ENCODE data around the gene GNL1.
"Not testable (repeated sequence)": the region's sequence is repeated elsewhere in the genome, so short reads cannot be mapped to it uniquely, and the experiment has no call there.

GNL1 gene

DNA sequence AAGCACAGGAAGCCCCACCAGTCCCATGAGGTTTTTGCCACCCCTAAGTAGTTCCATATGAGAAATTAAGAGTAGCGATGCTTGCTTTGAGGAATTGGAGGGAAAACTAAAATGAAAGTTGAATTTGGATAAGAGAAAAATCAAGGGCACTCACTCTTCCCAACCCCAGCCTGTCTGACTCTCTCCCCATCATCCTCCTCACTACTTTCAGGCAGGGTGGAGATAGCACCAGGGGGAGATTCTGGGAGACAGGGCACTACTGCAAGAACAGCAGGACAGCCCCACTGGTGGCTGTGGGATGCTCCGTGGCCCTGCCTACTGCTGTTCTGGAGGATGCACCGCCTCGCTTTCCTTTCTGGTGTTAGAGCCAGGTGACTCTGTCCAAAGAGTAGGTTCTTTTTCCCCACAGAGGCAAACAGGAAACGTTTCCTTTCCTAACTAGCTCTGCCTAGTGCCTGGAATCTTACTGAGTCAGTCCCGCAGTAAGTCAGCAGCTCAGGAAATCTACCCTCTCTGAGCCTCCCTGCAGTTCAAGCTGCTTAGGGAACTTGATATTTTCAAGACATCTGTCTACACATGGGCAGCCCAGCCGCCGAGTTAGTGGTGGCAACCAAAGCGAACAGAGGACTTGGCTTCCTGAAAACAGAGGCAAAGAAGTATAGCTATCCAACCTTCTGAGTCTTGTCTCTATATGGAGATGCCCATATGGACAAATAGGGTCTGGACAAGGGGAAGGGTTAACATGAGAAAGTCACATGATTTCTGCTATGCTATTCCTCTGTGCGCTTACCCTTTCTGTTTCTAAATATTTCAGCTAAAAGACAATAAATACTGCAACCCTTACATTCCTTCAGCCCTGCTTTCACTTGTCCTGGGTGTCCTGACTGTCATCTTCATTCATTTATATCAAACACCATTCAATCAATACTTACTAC is 55.6 kb downstream of the GNL1 start:
- no peak overlapping the region for H3K4me3 ChIP-seq (ENCODE audit: low read depth, low read length)

GRCh38 chr6:30498705-30499104 is 57.6 kb downstream of the GNL1 start:
- not testable (repeated sequence) for H3K4me3 ChIP-seq (ENCODE audit: low read depth, low read length)

DNA sequence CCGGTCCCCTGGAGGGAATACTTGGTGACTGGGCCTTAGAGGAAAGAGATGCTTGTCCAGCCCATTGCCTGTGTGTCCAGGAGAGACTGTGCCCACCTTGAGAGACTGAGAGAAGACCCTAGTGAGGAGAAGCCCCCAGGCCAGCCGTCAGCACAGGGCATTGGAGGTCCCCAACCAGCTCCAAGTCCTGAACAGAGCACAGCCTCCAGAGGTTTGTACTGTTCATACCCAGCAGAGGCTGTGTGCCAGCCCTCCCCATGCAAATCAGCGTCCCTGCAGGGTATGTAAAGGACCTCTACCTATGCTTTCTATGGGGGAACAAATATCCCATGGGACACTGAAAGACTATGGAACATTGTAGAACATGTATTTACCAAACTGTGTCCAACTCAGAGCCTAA is 58.6 kb downstream of the GNL1 start:
- no peak overlapping the region for H3K4me3 ChIP-seq (ENCODE audit: low read depth, low read length)

DNA sequence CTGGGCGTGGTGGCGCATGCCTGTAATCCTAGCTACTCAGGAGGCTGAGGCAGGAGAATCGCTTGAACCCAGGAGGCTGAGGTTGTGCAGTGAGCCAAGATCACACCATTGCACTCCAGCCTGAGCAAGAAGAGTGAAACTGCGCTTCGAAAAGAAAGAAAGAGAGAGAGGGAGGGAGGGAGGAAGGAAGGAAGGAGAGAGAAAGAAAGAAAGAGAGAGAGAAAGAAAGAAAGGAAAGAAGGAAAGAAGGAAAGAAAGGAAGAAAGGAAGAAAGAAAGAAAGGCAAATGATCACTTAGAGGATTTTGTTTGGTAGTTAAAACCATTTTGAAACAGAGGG is 59.1 kb downstream of the GNL1 start:
- not testable (repeated sequence) for H3K4me3 ChIP-seq (ENCODE audit: low read depth, low read length)

DNA sequence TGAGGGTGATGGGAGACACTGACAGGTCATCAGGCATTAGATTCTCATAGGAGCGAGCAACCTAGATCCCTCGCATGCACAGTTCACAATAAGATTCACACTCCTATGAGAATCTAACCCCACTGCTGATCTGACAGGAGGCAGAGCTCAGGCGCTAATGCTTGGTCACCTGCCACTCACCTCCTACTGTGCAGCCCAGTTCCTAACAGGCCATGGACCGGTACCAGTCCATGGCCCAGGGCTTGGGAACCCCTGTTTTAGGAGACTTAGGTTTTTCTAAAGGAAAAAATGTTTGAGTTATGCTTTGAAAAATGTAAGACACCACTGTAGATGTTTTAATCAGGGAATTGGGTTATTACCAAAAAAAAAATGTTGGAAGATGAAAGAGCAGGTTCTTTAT is 60.3 kb downstream of the GNL1 start:
- no peak overlapping the region for H3K4me3 ChIP-seq (ENCODE audit: low read depth, low read length)

DNA sequence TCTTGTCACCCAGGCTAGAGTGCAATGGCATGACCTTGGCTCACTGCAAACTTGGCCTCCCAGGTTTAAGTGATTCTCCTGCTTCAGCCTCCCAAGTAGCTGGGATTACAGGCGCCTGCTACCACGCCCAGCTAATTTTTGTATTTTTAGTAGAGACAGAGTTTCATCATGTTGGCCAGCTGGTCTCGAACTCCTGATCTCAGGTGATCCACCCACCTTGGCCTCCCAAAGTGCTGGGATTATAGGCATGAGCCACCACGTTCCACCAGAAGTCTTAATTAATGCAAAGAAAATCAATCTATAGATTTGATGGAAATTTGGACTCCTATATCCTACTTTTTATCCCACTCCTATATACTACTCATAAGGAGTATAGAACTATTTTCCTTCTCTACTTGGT is 61.2 kb downstream of the GNL1 start:
- not testable (repeated sequence) for H3K4me3 ChIP-seq (ENCODE audit: low read depth, low read length)

GRCh38 chr6:30494291-30494861 is 61.9 kb downstream of the GNL1 start:
- H3K4me3 ChIP-seq (ENCODE audit: low read depth, low read length), result no peak overlapping the region

GRCh38 chr6:30493643-30494250 is 62.5 kb downstream of the GNL1 start:
- H3K4me3 ChIP-seq (ENCODE audit: low read depth, low read length), result no peak overlapping the region

DNA sequence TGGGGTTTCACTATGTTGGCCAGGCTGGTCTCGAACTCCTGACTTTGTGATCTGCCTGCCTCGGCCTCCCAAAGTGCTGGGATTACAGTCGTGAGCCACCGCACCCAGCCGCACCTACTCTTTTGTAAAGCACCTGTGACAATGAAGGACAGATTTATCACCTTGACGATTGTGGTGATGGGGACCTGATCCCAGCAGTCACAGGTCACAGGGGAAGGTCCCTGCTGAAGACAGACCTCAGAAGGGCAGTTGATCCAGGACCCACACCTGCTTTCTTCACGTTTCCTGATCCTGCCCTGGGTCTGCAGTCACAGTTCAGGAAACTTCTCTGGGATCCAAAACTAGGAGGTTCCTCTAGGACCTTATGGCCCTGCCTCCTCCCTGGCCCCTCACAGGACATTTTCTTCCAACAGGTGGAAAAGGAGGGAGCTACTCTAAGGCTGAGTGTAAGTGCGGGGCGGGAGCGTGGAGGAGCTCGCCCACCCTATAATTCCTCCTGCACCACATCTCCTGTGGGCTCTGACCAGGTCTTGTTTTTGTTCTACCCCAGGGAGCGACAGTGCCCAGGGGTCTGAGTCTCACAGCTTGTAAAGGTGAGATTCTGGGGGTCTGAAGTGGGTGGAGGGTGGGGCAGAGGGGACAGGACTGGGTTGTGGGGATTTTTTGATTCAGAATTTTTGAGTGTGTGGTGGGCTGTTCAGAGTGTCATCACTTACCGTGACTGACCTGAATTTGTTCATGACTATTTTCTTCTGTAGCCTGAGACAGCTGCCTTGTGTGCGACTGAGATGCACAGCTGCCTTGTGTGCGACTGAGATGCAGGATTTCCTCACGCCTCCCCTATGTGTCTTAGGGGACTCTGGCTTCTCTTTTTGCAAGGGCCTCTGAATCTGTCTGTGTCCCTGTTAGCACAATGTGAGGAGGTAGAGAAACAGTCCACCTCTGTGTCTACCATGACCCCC is 64.0 kb downstream of the GNL1 start:
- no peak overlapping the region for H3K4me3 ChIP-seq (ENCODE audit: low read depth, low read length)

Data from iPS-11a (cell line).